DOHH2 (cell line): ENCODE data around the gene PDE6B.

Experiments
- EZH2phosphoT487 ChIP-seq: fragments of 200-600 bp; sonication (generic); IDR thresholded peaks from 2 replicates; pipeline ENCODE4 v1.6.1; 2017; ENCODE audit warnings: borderline replicate concordance, mild to moderate bottlenecking, antibody characterized with exemption, low read length, moderate library complexity, mixed read lengths
- TF ChIP-seq, protein P1 (sequence below): fragments of 200-600 bp; sonication (generic); IDR thresholded peaks from one replicate; pipeline ENCODE4 v1.5.1; 2014; ENCODE audit warnings: antibody characterized with exemption, mild to moderate bottlenecking, low read depth, low read length; ENCODE audit not compliant: poor library complexity, severe bottlenecking

DNA sequence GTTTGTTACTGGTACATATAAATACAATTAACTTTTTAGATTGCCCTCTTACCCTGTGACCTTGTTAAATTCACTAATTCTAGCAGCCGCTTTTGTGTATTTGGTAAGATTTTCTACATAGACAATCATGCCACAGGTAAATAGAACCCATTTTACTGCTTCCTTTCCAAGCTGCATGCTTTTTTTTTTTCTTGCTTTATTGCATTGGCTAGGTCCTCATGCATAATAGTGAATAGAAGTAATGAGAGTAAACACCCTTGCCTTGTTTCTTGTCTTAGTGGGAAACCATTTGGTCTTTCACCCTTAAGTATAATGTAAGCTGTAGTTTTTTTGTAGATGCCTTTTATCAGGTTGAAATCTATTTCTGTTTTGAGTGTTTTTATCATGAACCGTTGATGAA is 41.6 kb upstream of the PDE6B start:
- TF ChIP-seq, protein P1, sequence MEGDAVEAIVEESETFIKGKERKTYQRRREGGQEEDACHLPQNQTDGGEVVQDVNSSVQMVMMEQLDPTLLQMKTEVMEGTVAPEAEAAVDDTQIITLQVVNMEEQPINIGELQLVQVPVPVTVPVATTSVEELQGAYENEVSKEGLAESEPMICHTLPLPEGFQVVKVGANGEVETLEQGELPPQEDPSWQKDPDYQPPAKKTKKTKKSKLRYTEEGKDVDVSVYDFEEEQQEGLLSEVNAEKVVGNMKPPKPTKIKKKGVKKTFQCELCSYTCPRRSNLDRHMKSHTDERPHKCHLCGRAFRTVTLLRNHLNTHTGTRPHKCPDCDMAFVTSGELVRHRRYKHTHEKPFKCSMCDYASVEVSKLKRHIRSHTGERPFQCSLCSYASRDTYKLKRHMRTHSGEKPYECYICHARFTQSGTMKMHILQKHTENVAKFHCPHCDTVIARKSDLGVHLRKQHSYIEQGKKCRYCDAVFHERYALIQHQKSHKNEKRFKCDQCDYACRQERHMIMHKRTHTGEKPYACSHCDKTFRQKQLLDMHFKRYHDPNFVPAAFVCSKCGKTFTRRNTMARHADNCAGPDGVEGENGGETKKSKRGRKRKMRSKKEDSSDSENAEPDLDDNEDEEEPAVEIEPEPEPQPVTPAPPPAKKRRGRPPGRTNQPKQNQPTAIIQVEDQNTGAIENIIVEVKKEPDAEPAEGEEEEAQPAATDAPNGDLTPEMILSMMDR: no peak
- no peak for TF ChIP-seq EZH2phosphoT487
